GM23338 (cell line): Measurements from ENCODE around the gene BLOC1S1. TPM values are rescaled to one million over a fixed set of nuclear protein-coding genes. Genes with fewer than 3 reads are reported as not detected.

ENCODE experiments used
- ATAC-seq: fragments of 200-7000 bp; cut with Tn5 transposase; 3 replicates; pipeline ENCODE4 v1.9.1; 2020
- DNase-seq: peaks from one replicate; pipeline ENCODE4 v3.0.0-alpha.2; 2015; ENCODE audit warnings: low spot score
- H2AFZ ChIP-seq: fragments of 200-600 bp; sonication (generic); 2 replicates; pipeline ENCODE4 v1.8.0; 2016; ENCODE audit warnings: antibody characterized with exemption, mild to moderate bottlenecking, moderate library complexity
- H3F3A ChIP-seq: fragments of 200-600 bp; sonication (generic); replicated peaks from 2 replicates; pipeline ENCODE4 v1.8.0; 2017; ENCODE audit warnings: antibody characterized with exemption, mixed run types, low read depth
- H3K27ac ChIP-seq: fragments of 200-600 bp; sonication (generic); 2 replicates; pipeline ENCODE4 v1.6.1; 2016; ENCODE audit warnings: low read depth
- H3K27me3 ChIP-seq: fragments of 200-600 bp; sonication (generic); 2 replicates; pipeline ENCODE4 v1.8.0; 2016; ENCODE audit warnings: mild to moderate bottlenecking, mixed run types, moderate library complexity; ENCODE audit not compliant: insufficient read depth
- H3K36me3 ChIP-seq: fragments of 200-600 bp; sonication (generic); 2 replicates; pipeline ENCODE4 v1.8.0; 2016; ENCODE audit warnings: mild to moderate bottlenecking; ENCODE audit not compliant: insufficient read depth
- H3K4me1 ChIP-seq: fragments of 200-600 bp; sonication (generic); 2 replicates; pipeline ENCODE4 v1.8.0; 2016; ENCODE audit warnings: mild to moderate bottlenecking, moderate library complexity; ENCODE audit not compliant: insufficient read depth
- H3K4me2 ChIP-seq: fragments of 200-600 bp; sonication (generic); 2 replicates; pipeline ENCODE4 v1.7.1; 2017; ENCODE audit warnings: mixed run types
- H3K4me3 ChIP-seq: fragments of 200-600 bp; sonication (generic); 2 replicates; pipeline ENCODE4 v1.6.1; 2016; ENCODE audit warnings: mixed run types
- H3K79me2 ChIP-seq: fragments of 200-600 bp; sonication (generic); replicated peaks from 2 replicates; pipeline ENCODE4 v1.8.0; 2017; ENCODE audit warnings: mild to moderate bottlenecking; ENCODE audit not compliant: insufficient read depth
- H3K9me2 ChIP-seq: fragments of 200-600 bp; sonication (generic); 2 replicates; pipeline ENCODE4 v1.8.0; 2017; ENCODE audit not compliant: insufficient read depth
- H4K20me1 ChIP-seq: fragments of 200-600 bp; sonication (generic); replicated peaks from 2 replicates; pipeline ENCODE4 v1.8.0; 2017; ENCODE audit warnings: mild to moderate bottlenecking; ENCODE audit not compliant: insufficient read depth
- H3K27ac Mint-ChIP-seq: 2 replicates; pipeline ENCODE4 v1.8.0; 2020; ENCODE audit warnings: inconsistent platforms, mild to moderate bottlenecking, moderate library complexity, mixed read lengths
- H3K27me3 Mint-ChIP-seq: 3 replicates; pipeline ENCODE4 v1.8.0; 2022; ENCODE audit warnings: low read depth, mild to moderate bottlenecking, moderate library complexity, mixed read lengths, inconsistent platforms; ENCODE audit not compliant: insufficient read depth, poor library complexity
- H3K36me3 Mint-ChIP-seq: 3 replicates; pipeline ENCODE4 v1.8.0; 2021; ENCODE audit warnings: low read depth, mild to moderate bottlenecking, inconsistent platforms, moderate library complexity, mixed read lengths
- H3K4me1 Mint-ChIP-seq: 3 replicates; pipeline ENCODE4 v1.8.0; 2020; ENCODE audit warnings: mild to moderate bottlenecking, inconsistent platforms, mixed read lengths
- H3K4me3 Mint-ChIP-seq: 3 replicates; pipeline ENCODE4 v1.8.0; 2021; ENCODE audit warnings: moderate library complexity, mild to moderate bottlenecking, inconsistent platforms, mixed read lengths
- H3K9me3 Mint-ChIP-seq: 3 replicates; pipeline ENCODE4 v1.8.0; 2020; ENCODE audit warnings: moderate library complexity, mild to moderate bottlenecking, inconsistent platforms, mixed read lengths
- CREB1 ChIP-seq: fragments of 250-450 bp; sonication (Bioruptor Pico); IDR thresholded peaks from 2 replicates; pipeline ENCODE4 v1.5.0; 2020; ENCODE audit warnings: low read depth, mild to moderate bottlenecking, moderate library complexity
- CTCF ChIP-seq, 2 experiments: fragments of 200-600 bp in 1 of 2; sonication (generic) in 1 of 2; conservative IDR thresholded peaks; 2 replicates each; pipeline versions ENCODE4 v1.5.1 to v1.6.1; 2016 to 2017; ENCODE audit warnings: antibody characterized with exemption in 2 of 2, low read depth in 2 of 2, mild to moderate bottlenecking in 2 of 2, moderate library complexity in 1 of 2
- JUNB ChIP-seq: IDR thresholded peaks from one replicate; pipeline ENCODE4 v1.6.1; 2016; ENCODE audit warnings: antibody characterized with exemption; ENCODE audit not compliant: unreplicated experiment
- NANOG ChIP-seq: IDR thresholded peaks from 2 replicates; pipeline ENCODE4 v1.6.1; 2016; ENCODE audit warnings: antibody characterized with exemption, borderline replicate concordance
- POLR2AphosphoS5 ChIP-seq: IDR thresholded peaks from 2 replicates; pipeline ENCODE4 v1.6.1; 2016; ENCODE audit warnings: antibody characterized with exemption, low read depth
- STAT1 ChIP-seq: IDR thresholded peaks from one replicate; pipeline ENCODE4 v1.6.1; 2016; ENCODE audit warnings: antibody characterized with exemption; ENCODE audit not compliant: unreplicated experiment
- ZNF114 ChIP-seq: fragments of 250-450 bp; sonication (Bioruptor Pico); IDR thresholded peaks from 2 replicates; pipeline ENCODE4 v1.5.0; 2020; ENCODE audit warnings: mild to moderate bottlenecking, moderate library complexity
- ZNF331 ChIP-seq: fragments of 250-450 bp; sonication (Bioruptor Pico); IDR thresholded peaks from 2 replicates; pipeline ENCODE4 v1.5.0; 2020; ENCODE audit warnings: low read depth, mild to moderate bottlenecking, moderate library complexity
- ZNF462 ChIP-seq: fragments of 250-450 bp; sonication (Bioruptor Pico); IDR thresholded peaks from 2 replicates; pipeline ENCODE4 v1.5.0; 2020; ENCODE audit warnings: mild to moderate bottlenecking, moderate library complexity
- polyA plus RNA-seq: library from polyadenylated mRNA; unstranded; fragments of >200 nt; fragmentation: Nextera tagmentation; extraction: Ambion mirVana; gene quantifications from 2 replicates; pipeline ENCODE4 v1.2.1, GENCODE V29; 2016
- total RNA-seq: library from RNA; depleted of rRNA; stranded (reverse); fragments of >200 nt; shearing (Covaris generic); gene quantifications from 2 replicates; pipeline ENCODE4 v1.2.3, GENCODE V29; 2014

The BLOC1S1 gene
- total and polyA plus RNA-seq, 2 experiments from 2014 or later, result 68.3 to 174 TPM

GRCh38 chr12:55726971-55727370 lies 11.1 kb downstream of the BLOC1S1 start:
- Mint-ChIP-seq H3K36me3 (peaks cover 41% of the 10 kb centered on the region), H3K27ac (peak overlapping the region; percentile 70; the same call in 1 of the 2 replicates), H3K9me3 (no peaks in the 10 kb centered on the region), H3K27me3 (peaks cover 14% of the 10 kb centered on the region), H3K4me3 (peak overlapping the region; percentile 86), H3K4me1 (peaks cover 34% of the 10 kb centered on the region)
- Histone ChIP-seq H3F3A (peaks cover 16% of the 10 kb centered on the region; the same call in 1 of the 2 replicates), H3K4me3 (peak overlapping the region; percentile 97), H3K4me1 (peaks cover 22% of the 10 kb centered on the region), H2AFZ (no peak overlapping the region), H4K20me1 (0 out of 2 replicates have a peak, but pooled peaks cover 6% of the 10 kb centered on the region), H3K27ac (no peak overlapping the region), H3K79me2 (peaks cover 14% of the 10 kb centered on the region), H3K9me2 (no peaks in the 10 kb centered on the region), H3K27me3 (no peaks in the 10 kb centered on the region), H3K4me2 (peak overlapping the region; percentile 98), H3K36me3 (peaks cover 8% of the 10 kb centered on the region; the same call in 1 of the 2 replicates)
- ATAC-seq (no peak), DNase-seq (no peak)
- TF ChIP-seq ZNF331 (CRISPR knock-in tag) (no peak), CTCF (conservative IDR thresholded peaks at IDR 0.05; ENCODE audit: low read depth in 2 of 2) (no peak)

GRCh38 chr12:55727643-55728185 lies 11.9 kb downstream of the BLOC1S1 start:
- H3K4me2 ChIP-seq, result peak overlapping the region; percentile 98
- H4K20me1 ChIP-seq, result 0 out of 2 replicates have a peak, but pooled peaks cover 6% of the 10 kb centered on the region
- peak; percentile 30 for DNase-seq
- H3K4me3 ChIP-seq, result peak overlapping the region; percentile 97
- no peak overlapping the region for H3K27ac ChIP-seq
- no peaks in the 10 kb centered on the region for H3K27me3 ChIP-seq
- Mint-ChIP-seq H3K9me3 (no peaks in the 10 kb centered on the region), H3K36me3 (peaks cover 41% of the 10 kb centered on the region), H3K27me3 (peaks cover 14% of the 10 kb centered on the region), H3K4me1 (peaks cover 39% of the 10 kb centered on the region), H3K27ac (peak overlapping the region; percentile 71; the same call in 1 of the 2 replicates), H3K4me3 (peak overlapping the region; percentile 86)
- peaks cover 16% of the 10 kb centered on the region; the same call in 1 of the 2 replicates for H3F3A ChIP-seq
- H3K36me3 ChIP-seq, result peaks cover 8% of the 10 kb centered on the region; the same call in 1 of the 2 replicates
- peaks cover 28% of the 10 kb centered on the region for H3K4me1 ChIP-seq
- ATAC-seq, result no peak; the same call in 2 of the 3 replicates
- no peaks in the 10 kb centered on the region for H3K9me2 ChIP-seq
- no peak overlapping the region for H2AFZ ChIP-seq
- peaks cover 14% of the 10 kb centered on the region for H3K79me2 ChIP-seq
- TF ChIP-seq ZNF331 (CRISPR knock-in tag) (no peak), POLR2AphosphoS5 (no peak), ZNF114 (CRISPR knock-in tag) (no peak), NANOG (no peak), JUNB (no peak), STAT1 (no peak), CTCF (conservative IDR thresholded peaks at IDR 0.05; ENCODE audit: low read depth in 2 of 2) (no peak), CREB1 (no peak), ZNF462 (CRISPR knock-in tag) (no peak)
